Esophagus (tissue), 2 donors: ENCODE measurements around the gene EEF1AKMT1. TPM values are rescaled to one million over a fixed set of nuclear protein-coding genes. Genes with fewer than 3 reads are reported as not detected.

Experiments
- polyA plus RNA-seq, 2 donors: library from polyadenylated mRNA; stranded (reverse); fragments of 200-250 nt; gene quantifications; one replicate each; pipeline ENCODE4 v1.2.3, GENCODE V29; 2013
- donor health status: healthy with polysubstance abuse.
- donor health status: Bipolar disorder and iron deficiency.

The EEF1AKMT1 gene
- polyA plus RNA-seq, 2 donors: 4.3 to 5.3 TPM

Other genes starting within 250 kb of the EEF1AKMT1 start
- gene CRYL1, start 248.1 kb downstream of the EEF1AKMT1 start, polyA plus RNA-seq: 10 to 100 TPM; 12.6 to 21.6 TPM
- 1 to 10 TPM; 3.1 TPM for gene IFT88, start 206.8 kb downstream of the EEF1AKMT1 start, polyA plus RNA-seq
- under 1 TPM; 0.35 to 0.61 TPM for gene IL17D, start 70.3 kb downstream of the EEF1AKMT1 start, polyA plus RNA-seq
- 1 to 10 TPM; 2.1 to 3.3 TPM for gene XPO4, start 128.8 kb upstream of the EEF1AKMT1 start, polyA plus RNA-seq